Measurements from ENCODE around the gene PBX3.

Gene PBX3

GRCh38 chr9:125985142-125985997, 238.2 kb downstream of the PBX3 start:
- no peak for TF ChIP-seq CTCF (IDR thresholded peaks at IDR 0.05)

DNA sequence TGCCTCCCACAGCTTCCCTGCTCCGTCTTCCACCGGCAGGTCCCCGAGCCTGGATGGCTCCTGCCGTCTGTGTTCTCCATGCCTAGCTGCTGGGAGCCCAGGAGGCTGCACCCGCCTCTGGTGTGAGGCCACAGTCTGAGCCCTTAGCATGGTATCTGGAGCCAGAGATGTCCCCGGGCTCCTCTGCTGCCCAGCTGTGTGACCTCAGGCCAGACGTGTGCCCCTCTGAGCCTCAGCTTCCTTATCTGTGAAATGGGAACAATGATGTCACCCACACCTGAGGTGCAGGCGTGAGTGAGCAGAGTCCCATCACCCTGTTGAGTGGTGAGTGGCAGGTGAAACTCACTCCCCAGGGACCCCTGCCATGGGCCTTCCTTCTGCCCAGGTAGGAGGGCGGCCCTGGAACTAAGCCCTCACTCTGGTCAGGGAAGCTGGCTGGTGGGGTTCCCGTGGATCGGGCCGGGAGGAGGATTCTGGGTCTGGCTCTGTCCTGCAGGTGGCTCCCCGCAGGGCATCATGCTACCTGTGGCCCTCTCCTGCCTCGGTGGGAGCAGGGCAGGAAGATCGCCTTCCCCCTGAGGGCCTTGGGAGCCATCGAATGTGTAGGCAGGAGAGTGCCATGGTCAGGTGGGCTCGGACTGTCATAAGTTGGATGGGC, 239.0 kb downstream of the PBX3 start:
- no peak for TF ChIP-seq CTCF (IDR thresholded peaks at IDR 0.05)

- no peak for TF ChIP-seq CTCF (IDR thresholded peaks at IDR 0.05)
Measured at GRCh38 chr9:125986966-125987365, 239.8 kb downstream of the PBX3 start.

- no peak for TF ChIP-seq CTCF (IDR thresholded peaks at IDR 0.05)
Measured at GRCh38 chr9:125987420-125987819, 240.2 kb downstream of the PBX3 start.

DNA sequence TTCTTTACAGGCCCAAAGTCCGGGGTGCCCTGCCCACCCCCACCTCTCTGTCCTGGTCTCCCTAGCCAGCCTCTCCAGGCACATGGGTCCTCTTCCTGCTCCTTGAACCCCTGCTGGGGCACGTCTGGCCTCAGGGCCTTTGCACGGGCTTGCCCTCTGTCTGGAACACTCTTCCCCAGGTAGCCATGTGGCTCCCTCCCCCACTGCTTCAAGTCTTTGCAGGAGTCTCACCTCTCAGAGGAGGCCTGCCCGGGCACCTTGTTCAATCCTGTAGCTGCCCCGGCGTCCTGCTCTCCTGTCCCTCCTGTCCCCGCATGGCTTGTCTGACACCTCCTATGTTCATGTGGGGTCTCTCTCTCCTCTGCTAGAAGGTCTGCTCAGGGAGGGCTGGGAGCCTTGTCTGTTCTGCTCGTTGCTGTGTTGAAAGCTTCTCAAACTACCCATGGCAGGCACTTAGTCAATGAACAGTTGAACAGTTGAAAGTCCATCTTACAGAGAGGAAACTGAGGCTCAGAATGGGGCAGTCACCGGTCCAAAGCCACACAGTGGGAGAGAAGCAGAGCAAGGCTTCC, 241.4 kb downstream of the PBX3 start:
- TF ChIP-seq CTCF (IDR thresholded peaks at IDR 0.05): no peak

DNA sequence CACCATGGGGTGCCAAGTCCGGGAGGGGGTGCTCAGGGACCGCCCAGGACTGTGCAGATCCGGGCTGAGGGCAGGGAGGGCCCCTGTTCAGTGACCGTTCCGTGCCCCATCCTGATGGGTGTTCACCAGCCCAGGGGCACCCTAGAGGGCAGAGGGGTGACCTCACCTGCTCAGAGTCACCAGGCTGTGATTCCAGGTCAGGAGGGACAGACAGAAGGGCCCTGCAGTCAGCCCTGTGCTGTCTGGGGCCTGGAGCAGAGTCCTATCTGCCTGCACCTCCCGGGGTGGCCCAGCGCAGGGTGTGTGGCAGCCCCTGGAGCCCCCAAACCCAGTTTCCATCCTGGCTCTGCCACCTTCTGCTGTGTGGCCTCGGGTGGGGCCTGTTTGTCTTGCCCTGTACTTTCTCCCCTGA, 241.9 kb downstream of the PBX3 start:
- TF ChIP-seq CTCF (IDR thresholded peaks at IDR 0.05): no peak

DNA sequence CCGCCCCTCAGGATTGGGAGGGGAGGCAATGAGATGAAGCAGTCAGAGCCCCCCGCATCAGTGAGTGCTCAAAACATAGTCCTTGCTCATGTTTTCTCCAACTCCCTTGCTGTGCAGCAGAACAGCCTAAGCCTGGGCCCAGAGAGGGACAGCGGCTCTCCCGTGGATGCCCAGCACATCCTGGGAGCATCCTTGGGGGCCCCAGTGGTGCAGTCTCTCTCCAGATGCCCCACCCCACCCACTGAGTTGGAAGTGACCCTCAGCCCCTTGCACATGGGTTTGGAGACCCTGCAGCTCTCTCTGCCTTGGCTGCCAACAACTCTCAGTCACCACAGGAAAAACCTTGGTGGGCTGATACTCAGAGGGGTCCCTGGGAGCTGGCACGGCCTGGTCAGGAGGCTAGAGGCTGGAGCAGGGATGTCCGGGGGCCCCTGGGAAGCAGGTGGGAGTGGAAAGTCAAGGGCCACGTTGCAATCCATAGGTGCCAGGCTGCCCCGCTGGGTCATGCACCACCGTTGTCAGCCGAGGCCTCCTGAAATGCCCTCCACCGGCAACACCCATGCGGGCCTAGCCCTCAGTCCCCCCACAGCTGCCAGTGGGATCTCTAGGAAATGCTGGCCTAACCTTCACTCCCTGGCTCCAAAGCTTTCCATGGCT, 242.5 kb downstream of the PBX3 start:
- TF ChIP-seq CTCF (IDR thresholded peaks at IDR 0.05): no peak

Data from LNCAP (cell line).